ENCODE measurements around the gene SFXN5. TPM values are rescaled to one million over a fixed set of nuclear protein-coding genes. Genes with fewer than 3 reads are reported as not detected.
A peak's percentile ranks its signal among the peaks of the same experiment; 100 is the strongest.

SFXN5 gene
- total RNA-seq, 1 experiment from 2014 or later: 15.2 TPM

- Histone ChIP-seq H3F3A (ENCODE audit: insufficient read depth, low read depth) (no peaks in the 10 kb centered on the region), H3K27ac (no peak overlapping the region), H3K9me2 (ENCODE audit: insufficient read depth) (no peaks in the 10 kb centered on the region), H3K27me3 (ENCODE audit: insufficient read depth, low read depth) (peaks cover 14% of the 10 kb centered on the region; the same call in 1 of the 2 replicates), H3K4me3 (no peak overlapping the region), H3K36me3 (ENCODE audit: low read depth) (no peaks in the 10 kb centered on the region), H3K79me2 (ENCODE audit: low read depth) (no peaks in the 10 kb centered on the region), H2AFZ (no peak overlapping the region), H4K20me1 (ENCODE audit: insufficient read depth) (no peaks in the 10 kb centered on the region), H3K4me2 (no peak overlapping the region), H3K9me3 (ENCODE audit: insufficient read depth, low read depth) (no peaks in the 10 kb centered on the region), H3K4me1 (replicated peaks; ENCODE audit: insufficient read depth) (no peaks in the 10 kb centered on the region)
- intact Hi-C loops (cut with micrococcal nuclease; ENCODE audit: unreplicated experiment): no loop called here
- peak in 1 of 2 experiments; percentile 19 for DNase-seq
- ChIA-PET POLR2A (ENCODE audit: unreplicated experiment) (no interaction called here), CTCF (interaction anchor here (0.7 kb wide), 1 partner anchor 1659 kb away, joined by 3 read pairs; no protein-coding TSS in a partner anchor)
- no TSS peak for BruUV-seq (replicated peaks)
- TF ChIP-seq, protein P1, sequence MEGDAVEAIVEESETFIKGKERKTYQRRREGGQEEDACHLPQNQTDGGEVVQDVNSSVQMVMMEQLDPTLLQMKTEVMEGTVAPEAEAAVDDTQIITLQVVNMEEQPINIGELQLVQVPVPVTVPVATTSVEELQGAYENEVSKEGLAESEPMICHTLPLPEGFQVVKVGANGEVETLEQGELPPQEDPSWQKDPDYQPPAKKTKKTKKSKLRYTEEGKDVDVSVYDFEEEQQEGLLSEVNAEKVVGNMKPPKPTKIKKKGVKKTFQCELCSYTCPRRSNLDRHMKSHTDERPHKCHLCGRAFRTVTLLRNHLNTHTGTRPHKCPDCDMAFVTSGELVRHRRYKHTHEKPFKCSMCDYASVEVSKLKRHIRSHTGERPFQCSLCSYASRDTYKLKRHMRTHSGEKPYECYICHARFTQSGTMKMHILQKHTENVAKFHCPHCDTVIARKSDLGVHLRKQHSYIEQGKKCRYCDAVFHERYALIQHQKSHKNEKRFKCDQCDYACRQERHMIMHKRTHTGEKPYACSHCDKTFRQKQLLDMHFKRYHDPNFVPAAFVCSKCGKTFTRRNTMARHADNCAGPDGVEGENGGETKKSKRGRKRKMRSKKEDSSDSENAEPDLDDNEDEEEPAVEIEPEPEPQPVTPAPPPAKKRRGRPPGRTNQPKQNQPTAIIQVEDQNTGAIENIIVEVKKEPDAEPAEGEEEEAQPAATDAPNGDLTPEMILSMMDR (conservative IDR thresholded peaks at IDR 0.05): no peak
- TF ChIP-seq EZH2 (IDR thresholded peaks at IDR 0.05; ENCODE audit: low read depth): no peak
Observed at GRCh38 chr2:72937356-72937669, 134.2 kb downstream of the SFXN5 start.

DNA sequence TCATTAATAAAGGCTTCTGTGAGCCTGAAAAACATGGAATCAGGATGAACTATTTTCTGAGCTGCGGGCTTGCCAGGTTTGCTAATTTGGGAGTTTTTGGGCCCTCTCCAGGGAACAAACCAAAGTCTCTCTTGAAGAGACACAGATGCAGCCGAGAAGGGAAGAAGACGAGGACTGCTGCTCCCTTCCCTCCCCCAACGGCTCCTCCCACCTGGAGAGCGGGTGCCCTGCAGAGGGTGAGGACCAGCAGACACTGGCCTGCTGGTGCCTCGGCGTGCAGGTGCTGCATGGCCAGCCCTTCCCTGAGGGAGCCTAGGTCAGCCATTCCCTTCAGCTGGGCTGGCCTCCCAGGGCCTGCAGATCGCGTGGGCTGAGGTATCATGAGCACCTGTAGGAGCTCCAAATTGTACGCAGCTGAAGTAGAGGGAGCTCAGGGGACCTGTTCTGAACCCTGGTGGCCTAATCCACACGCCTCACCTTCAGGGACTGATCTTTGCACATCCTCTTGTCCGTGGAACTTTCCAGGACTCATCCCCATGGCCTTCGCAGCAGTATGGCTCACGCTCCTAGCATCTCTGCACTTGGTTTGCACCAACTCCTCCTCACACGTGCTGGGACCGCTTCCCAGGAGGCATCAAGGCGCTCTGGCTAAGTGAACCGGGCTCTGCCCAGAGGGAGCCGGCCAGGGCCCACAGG, 134.7 kb downstream of the SFXN5 start:
- no peaks in the 10 kb centered on the region for H3K9me2 ChIP-seq (ENCODE audit: insufficient read depth)
- H4K20me1 ChIP-seq (ENCODE audit: insufficient read depth): no peaks in the 10 kb centered on the region
- POLR2A ChIA-PET (ENCODE audit: unreplicated experiment): no interaction called here
- no peaks in the 10 kb centered on the region for H3K36me3 ChIP-seq (ENCODE audit: low read depth)
- H3K4me3 ChIP-seq: no peak overlapping the region
- H3K4me2 ChIP-seq: no peak overlapping the region
- intact Hi-C loops (cut with micrococcal nuclease; ENCODE audit: unreplicated experiment): no loop called here
- peaks cover 14% of the 10 kb centered on the region; the same call in 1 of the 2 replicates for H3K27me3 ChIP-seq (ENCODE audit: insufficient read depth, low read depth)
- no peak for DNase-seq
- H3K9me3 ChIP-seq (ENCODE audit: insufficient read depth, low read depth): no peaks in the 10 kb centered on the region
- no peak overlapping the region for H3K27ac ChIP-seq
- no peak overlapping the region for H2AFZ ChIP-seq
- H3F3A ChIP-seq (ENCODE audit: insufficient read depth, low read depth): no peaks in the 10 kb centered on the region
- TF ChIP-seq, protein P1 (conservative IDR thresholded peaks at IDR 0.05): no peak
- no peak for TF ChIP-seq EZH2 (IDR thresholded peaks at IDR 0.05; ENCODE audit: low read depth)
- H3K79me2 ChIP-seq (ENCODE audit: low read depth): no peaks in the 10 kb centered on the region
- no peaks in the 10 kb centered on the region for H3K4me1 ChIP-seq (replicated peaks; ENCODE audit: insufficient read depth)
- CTCF ChIA-PET: interaction anchor here (0.7 kb wide), 1 partner anchor 1659 kb away, joined by 3 read pairs; no protein-coding TSS in a partner anchor
- no TSS peak for BruUV-seq (replicated peaks)

DNA sequence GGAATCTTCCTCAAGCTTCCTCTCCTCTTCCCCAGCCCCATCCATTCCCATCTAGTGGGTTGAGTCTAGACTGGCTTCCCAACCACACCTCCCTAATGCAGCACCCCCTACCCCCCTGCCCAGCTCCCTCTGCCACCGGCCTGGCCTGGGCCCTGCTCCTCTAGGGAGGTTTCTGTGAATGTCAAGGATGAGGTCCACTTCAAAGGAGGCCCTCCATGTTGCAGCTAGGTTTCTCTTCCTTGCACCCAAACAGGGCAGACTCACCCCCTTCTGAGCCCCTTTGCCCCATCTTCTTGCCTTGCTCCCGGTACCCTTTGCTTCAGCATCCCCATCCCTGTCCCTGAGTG, 135.9 kb downstream of the SFXN5 start:
- no peaks in the 10 kb centered on the region for H3K36me3 ChIP-seq (ENCODE audit: low read depth)
- no peak for DNase-seq
- POLR2A ChIA-PET (ENCODE audit: unreplicated experiment): no interaction called here
- intact Hi-C loops (cut with micrococcal nuclease; ENCODE audit: unreplicated experiment): loop anchor here (1.0 kb wide), 1 partner anchor 42 kb away; no protein-coding TSS in a partner anchor
- TF ChIP-seq, protein P1 (conservative IDR thresholded peaks at IDR 0.05): no peak
- TF ChIP-seq EZH2 (IDR thresholded peaks at IDR 0.05; ENCODE audit: low read depth): no peak
- H3K4me3 ChIP-seq: no peak overlapping the region
- no peaks in the 10 kb centered on the region for H3K79me2 ChIP-seq (ENCODE audit: low read depth)
- no peak overlapping the region for H2AFZ ChIP-seq
- peaks cover 19% of the 10 kb centered on the region; the same call in 1 of the 2 replicates for H3K27me3 ChIP-seq (ENCODE audit: insufficient read depth, low read depth)
- H3K9me3 ChIP-seq (ENCODE audit: insufficient read depth, low read depth): no peaks in the 10 kb centered on the region
- H3K4me1 ChIP-seq (replicated peaks; ENCODE audit: insufficient read depth): no peaks in the 10 kb centered on the region
- no peaks in the 10 kb centered on the region for H3F3A ChIP-seq (ENCODE audit: insufficient read depth, low read depth)
- CTCF ChIA-PET: no interaction called here
- H3K9me2 ChIP-seq (ENCODE audit: insufficient read depth): no peaks in the 10 kb centered on the region
- BruUV-seq (replicated peaks): no TSS peak
- no peak overlapping the region for H3K27ac ChIP-seq
- no peaks in the 10 kb centered on the region for H4K20me1 ChIP-seq (ENCODE audit: insufficient read depth)
- H3K4me2 ChIP-seq: no peak overlapping the region

Measured in PC-9 (cell line).